Sigmoid colon (tissue), 7 donors: ENCODE data around the gene GMNN. TPM values are rescaled to one million over a fixed set of nuclear protein-coding genes. Genes with fewer than 3 reads are reported as not detected.

Experiments used
- DNase-seq: peaks from one replicate; pipeline ENCODE4 v3.0.0-alpha.2; 2019
- H3K27ac ChIP-seq, 4 donors: fragments of 200-600 bp; sonication (generic); one replicate each; pipeline ENCODE4 v1.5.1; 2016 to 2019; ENCODE audit warnings: mild to moderate bottlenecking in 1 of 4
- H3K27me3 ChIP-seq, 3 donors: fragments of 200-600 bp; sonication (generic); one replicate each; pipeline ENCODE4 v1.5.1; 2019; ENCODE audit warnings: mild to moderate bottlenecking in 1 of 3
- H3K36me3 ChIP-seq, 4 donors: fragments of 200-600 bp; sonication (generic); one replicate each; pipeline ENCODE4 v1.5.1; 2016 to 2019
- H3K4me1 ChIP-seq, 4 donors: fragments of 200-600 bp; sonication (generic); one replicate each; pipeline ENCODE4 v1.5.1; 2017 to 2019
- H3K4me3 ChIP-seq, 4 donors: fragments of 200-600 bp; sonication (generic); one replicate each; pipeline ENCODE4 v1.5.1; 2017 to 2019; ENCODE audit warnings: mild to moderate bottlenecking in 2 of 4, moderate library complexity in 1 of 4
- H3K9me3 ChIP-seq, 4 donors: fragments of 200-600 bp in 3 of 4; sonication (generic) in 3 of 4; one replicate each; pipeline versions ENCODE4 v1.5.1 to v1.6.1; 2013 to 2019
- EP300 ChIP-seq, 4 donors: sonication (generic); formaldehyde crosslinking; IDR thresholded peaks; one replicate each; pipeline ENCODE4 v1.6.1; 2017; ENCODE audit warnings: antibody characterized with exemption in 4 of 4
- POLR2A ChIP-seq, 2 donors: fragments of 450-650 bp; IDR thresholded peaks; one replicate each; pipeline ENCODE4 v1.6.1; 2016; ENCODE audit warnings: antibody characterized with exemption in 2 of 2, mild to moderate bottlenecking in 2 of 2, moderate library complexity in 2 of 2
- POLR2AphosphoS5 ChIP-seq, 4 donors: sonication (generic); formaldehyde crosslinking; IDR thresholded peaks; one replicate each; pipeline ENCODE4 v1.6.1; 2017; ENCODE audit warnings: antibody characterized with exemption in 4 of 4
- WGBS, 2 donors: extraction: QIAGEN DNeasy Blood & Tissue Kit; methylation state at CpG; one replicate each; pipeline ENCODE4 v1.1.7; 2013; 5-methylcytosine and 5-hydroxymethylcytosine counted together
- intact Hi-C: fragments of 100-400 bp; cut with DNase I; formaldehyde crosslinking; loops from one replicate; pipeline ENCODE4 v1.15.1; 2023
- polyA plus RNA-seq, 3 donors: library from polyadenylated mRNA; stranded (reverse); fragments of 200-250 nt; gene quantifications; one replicate each; pipeline ENCODE4 v1.2.3, GENCODE V29; 2013
- total RNA-seq, 4 donors: library from RNA; depleted of rRNA; stranded (reverse); fragments of >200 nt; gene quantifications; one replicate each; pipeline ENCODE4 v1.1.0, GENCODE V29; 2016
- TF ChIP-seq, protein P1 (sequence below), 4 experiments: fragments of 450-650 bp in 3 of 4; fragments of 200-600 bp in 1 of 4; IDR thresholded peaks; one replicate each; pipeline ENCODE4 v1.5.1; 2016 to 2019; ENCODE audit warnings: antibody characterized with exemption in 4 of 4, mild to moderate bottlenecking in 3 of 4, moderate library complexity in 2 of 4
- donor health status: healthy with polysubstance abuse.
- donor health status: Bipolar disorder and iron deficiency.
- donor health status: healthy.

GMNN gene
- total and polyA plus RNA-seq, 7 donors: 4.4 to 71.7 (median 9.7) TPM

DNA sequence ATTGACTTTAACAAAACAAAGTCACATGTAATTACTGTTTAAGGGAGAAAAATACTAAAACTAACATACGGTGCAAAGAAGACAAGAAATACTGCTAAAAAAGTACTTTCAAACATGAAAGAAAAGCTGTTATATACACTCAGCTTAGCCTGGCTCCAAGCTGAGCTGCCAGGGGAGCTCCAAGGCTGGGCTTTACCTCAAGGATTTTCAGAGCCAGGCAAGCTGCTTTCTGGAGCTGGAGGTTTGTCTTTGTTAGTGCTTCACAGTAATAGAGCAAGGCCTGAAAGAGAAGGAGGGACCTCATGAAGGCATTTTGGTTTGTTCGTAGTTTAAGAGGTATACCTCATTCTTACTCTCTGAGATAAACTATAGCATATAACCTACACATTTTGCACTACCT lies 43.6 kb downstream of the GMNN start:
- Histone ChIP-seq H3K4me3 (no peak overlapping the region), H3K27me3 (no peaks in the 10 kb centered on the region), H3K9me3 (no peaks in the 10 kb centered on the region), H3K4me1 (no peaks in the 10 kb centered on the region), H3K27ac (no peak overlapping the region), H3K36me3 (no peaks in the 10 kb centered on the region)
- intact Hi-C loops: no loop called here
- TF ChIP-seq POLR2AphosphoS5 (IDR thresholded peaks at IDR 0.05) (no peak), POLR2A (IDR thresholded peaks at IDR 0.05) (no peak), EP300 (IDR thresholded peaks at IDR 0.05) (no peak)
- TF ChIP-seq, protein P1, sequence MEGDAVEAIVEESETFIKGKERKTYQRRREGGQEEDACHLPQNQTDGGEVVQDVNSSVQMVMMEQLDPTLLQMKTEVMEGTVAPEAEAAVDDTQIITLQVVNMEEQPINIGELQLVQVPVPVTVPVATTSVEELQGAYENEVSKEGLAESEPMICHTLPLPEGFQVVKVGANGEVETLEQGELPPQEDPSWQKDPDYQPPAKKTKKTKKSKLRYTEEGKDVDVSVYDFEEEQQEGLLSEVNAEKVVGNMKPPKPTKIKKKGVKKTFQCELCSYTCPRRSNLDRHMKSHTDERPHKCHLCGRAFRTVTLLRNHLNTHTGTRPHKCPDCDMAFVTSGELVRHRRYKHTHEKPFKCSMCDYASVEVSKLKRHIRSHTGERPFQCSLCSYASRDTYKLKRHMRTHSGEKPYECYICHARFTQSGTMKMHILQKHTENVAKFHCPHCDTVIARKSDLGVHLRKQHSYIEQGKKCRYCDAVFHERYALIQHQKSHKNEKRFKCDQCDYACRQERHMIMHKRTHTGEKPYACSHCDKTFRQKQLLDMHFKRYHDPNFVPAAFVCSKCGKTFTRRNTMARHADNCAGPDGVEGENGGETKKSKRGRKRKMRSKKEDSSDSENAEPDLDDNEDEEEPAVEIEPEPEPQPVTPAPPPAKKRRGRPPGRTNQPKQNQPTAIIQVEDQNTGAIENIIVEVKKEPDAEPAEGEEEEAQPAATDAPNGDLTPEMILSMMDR (IDR thresholded peaks at IDR 0.05): no peak
- WGBS, 2 donors: 93 to 100% methylated on average over 2 of the region's 2 CpGs
- DNase-seq: no peak

DNA sequence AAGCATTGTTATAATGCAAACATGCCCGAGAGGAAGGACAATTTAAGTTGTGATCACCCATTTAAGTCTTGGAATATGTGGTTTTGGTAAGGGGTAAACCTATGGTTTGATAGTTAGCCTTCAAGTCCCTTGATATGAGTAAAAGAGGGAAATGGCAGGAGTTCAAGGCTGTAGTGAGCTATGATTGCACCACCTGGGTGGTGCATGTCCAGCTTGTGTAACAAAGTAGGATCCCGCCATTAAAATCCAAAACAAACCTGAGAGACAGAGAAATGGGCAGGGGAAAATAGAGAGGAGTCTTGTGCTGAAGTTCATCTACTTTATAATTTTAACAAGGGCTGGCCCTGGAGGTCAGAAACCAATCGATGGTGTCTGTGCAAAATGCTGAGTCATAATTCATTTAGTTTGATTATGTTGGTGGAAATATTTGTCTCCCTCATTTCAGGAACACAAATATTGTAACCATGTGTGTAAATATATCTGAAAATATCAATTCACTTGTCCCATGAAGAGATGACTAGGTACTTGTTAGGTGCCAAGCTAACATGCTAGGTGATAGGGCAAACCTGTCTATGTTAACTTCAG lies 47.2 kb downstream of the GMNN start:
- intact Hi-C loops: no loop called here

DNA sequence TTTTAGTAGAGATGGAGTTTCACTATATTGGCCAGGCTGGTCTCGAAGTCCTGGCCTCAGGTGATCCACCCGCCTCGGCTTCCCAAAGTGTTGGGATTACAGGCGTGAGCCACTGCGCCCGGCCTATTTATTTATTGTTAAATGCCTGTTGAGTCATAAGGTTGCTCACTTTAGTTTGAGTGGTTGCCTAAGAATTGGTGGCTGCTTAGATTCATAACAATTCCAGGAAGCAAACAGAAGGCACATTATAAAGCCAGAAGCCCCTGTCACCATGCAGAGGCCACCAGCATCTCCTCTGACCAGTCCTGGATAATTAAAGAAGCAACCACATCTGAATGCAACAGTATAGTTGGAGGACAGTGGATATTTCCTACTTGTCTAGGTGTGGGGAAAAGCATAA lies 48.0 kb downstream of the GMNN start:
- Histone ChIP-seq H3K9me3 (no peaks in the 10 kb centered on the region), H3K27ac (no peak overlapping the region), H3K4me1 (no peaks in the 10 kb centered on the region), H3K36me3 (peaks cover 0 to 14% (median 2%) of the 10 kb centered on the region in 4 donors), H3K4me3 (no peak overlapping the region), H3K27me3 (no peaks in the 10 kb centered on the region)
- TF ChIP-seq EP300 (IDR thresholded peaks at IDR 0.05): no peak
- no peak for TF ChIP-seq POLR2A (IDR thresholded peaks at IDR 0.05)
- TF ChIP-seq, protein P1 (IDR thresholded peaks at IDR 0.05): no peak
- 92 to 94% methylated on average over 6 of the region's 6 CpGs for WGBS, 2 donors
- intact Hi-C loops: no loop called here
- no peak for DNase-seq

More for the DNA sequence above, 47.2 kb downstream of the GMNN start:
- no peak for DNase-seq
- TF ChIP-seq, protein P1 (IDR thresholded peaks at IDR 0.05): no peak
- no peak for TF ChIP-seq POLR2AphosphoS5 (IDR thresholded peaks at IDR 0.05)
- TF ChIP-seq POLR2A (IDR thresholded peaks at IDR 0.05): no peak
- no peak for TF ChIP-seq EP300 (IDR thresholded peaks at IDR 0.05)
- Histone ChIP-seq H3K9me3 (no peaks in the 10 kb centered on the region), H3K27me3 (no peaks in the 10 kb centered on the region), H3K36me3 (peaks cover 0 to 7% (median 2%) of the 10 kb centered on the region in 4 donors), H3K4me1 (no peaks in the 10 kb centered on the region), H3K27ac (no peak overlapping the region), H3K4me3 (no peak overlapping the region)
- WGBS, 2 donors: 91 to 92% methylated on average over 3 of the region's 3 CpGs

DNA sequence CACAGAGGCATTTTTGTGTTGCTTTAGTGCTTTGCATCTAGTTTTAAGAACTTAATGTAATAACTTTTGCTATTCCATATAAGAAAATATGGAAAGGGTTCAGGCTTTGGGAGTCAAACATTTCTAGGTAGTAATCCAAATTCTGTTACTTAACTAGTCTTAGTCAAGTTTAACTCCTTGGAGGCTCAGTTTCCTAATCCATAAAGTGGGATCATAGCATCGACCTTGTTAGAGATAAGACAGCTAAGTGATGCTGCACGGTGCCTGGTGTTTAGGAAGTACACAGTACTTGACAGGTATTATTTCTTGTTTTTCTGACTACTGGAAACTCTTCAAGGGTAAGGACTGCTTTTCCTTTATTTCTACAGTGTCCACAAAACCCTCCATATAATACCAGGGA lies 48.4 kb downstream of the GMNN start:
- TF ChIP-seq POLR2A (IDR thresholded peaks at IDR 0.05) (no peak), EP300 (IDR thresholded peaks at IDR 0.05) (no peak), POLR2AphosphoS5 (IDR thresholded peaks at IDR 0.05) (no peak)
- TF ChIP-seq, protein P1 (IDR thresholded peaks at IDR 0.05): no peak
- peaks cover 0 to 19% (median 2%) of the 10 kb centered on the region in 4 donors for H3K36me3 ChIP-seq
- intact Hi-C loops: no loop called here
- H3K9me3 ChIP-seq: no peaks in the 10 kb centered on the region
- H3K4me1 ChIP-seq: no peaks in the 10 kb centered on the region
- no peak overlapping the region for H3K4me3 ChIP-seq
- WGBS, 2 donors: 89 to 91% methylated on average over 2 of the region's 2 CpGs
- no peak overlapping the region for H3K27ac ChIP-seq
- H3K27me3 ChIP-seq: no peaks in the 10 kb centered on the region
- DNase-seq: no peak
